Measurements from ENCODE around the gene SH2D2A.

Gene SH2D2A

DNA sequence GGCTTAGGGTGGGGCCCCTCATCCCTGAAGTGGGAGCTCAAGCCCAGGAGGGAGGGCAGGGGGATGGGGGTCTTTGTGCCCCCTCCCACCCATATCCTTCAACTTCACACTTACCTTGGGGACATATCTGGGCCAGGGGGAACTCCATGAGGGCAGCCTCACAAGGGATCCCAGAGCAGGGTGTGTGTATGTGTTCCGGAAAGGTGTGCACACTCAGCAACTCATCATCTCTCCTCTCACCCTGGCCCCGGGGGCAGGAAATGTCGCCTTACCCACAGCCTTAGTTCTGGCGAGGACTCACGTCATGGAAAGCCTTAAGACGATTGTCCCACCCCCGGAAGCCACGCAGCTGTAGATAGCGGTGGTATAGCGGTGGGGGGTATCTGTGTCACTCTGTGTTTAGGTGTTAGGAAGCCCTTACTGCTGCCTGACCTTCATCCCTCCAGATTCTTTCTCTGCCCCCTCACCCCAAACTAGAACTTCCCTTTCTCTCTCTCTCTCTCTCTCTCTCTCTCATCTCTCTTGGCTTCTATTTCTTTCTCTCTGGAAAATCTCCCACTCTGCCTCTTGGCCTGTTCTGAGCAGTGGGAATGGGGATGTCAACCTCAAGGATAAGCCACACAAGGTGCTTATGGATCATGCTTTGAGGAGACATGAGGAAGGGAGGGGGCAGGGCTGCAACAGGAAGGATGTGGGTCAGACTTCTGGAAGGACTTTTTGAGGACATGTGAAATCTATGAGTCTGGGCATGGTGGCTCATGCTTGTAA is at the start of gene SH2D2A:
Gene SH2D2A (minus strand): TSS at position 288 of the 768 bp plus-strand sequence. CDS start 140 bp downstream, at position 148.
- intact Hi-C loops (cut with DNase I) = no loop called here
- peak in 2 of 10 donors; percentile 34 to 44 for DNase-seq

DNA sequence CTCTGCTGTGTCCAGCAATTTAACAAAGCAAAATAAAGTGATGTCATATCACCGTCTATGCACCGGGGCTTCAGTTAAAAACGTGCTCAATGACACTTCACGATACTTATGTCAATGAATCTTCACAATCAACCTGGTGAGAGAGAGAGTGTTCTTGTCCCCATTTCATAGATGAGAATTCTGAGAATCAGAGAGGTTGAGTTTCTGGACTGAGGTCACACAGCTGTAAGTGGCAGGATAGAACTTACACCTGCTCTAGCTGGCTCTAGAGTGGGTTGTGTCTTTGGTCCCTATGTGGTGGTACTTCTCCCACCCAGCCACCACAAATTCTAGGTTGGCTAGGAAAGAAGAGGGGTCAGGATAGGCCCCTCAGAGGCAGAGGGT is 49.2 kb upstream of the SH2D2A start:
- intact Hi-C loops (cut with DNase I) = no loop called here

DNA sequence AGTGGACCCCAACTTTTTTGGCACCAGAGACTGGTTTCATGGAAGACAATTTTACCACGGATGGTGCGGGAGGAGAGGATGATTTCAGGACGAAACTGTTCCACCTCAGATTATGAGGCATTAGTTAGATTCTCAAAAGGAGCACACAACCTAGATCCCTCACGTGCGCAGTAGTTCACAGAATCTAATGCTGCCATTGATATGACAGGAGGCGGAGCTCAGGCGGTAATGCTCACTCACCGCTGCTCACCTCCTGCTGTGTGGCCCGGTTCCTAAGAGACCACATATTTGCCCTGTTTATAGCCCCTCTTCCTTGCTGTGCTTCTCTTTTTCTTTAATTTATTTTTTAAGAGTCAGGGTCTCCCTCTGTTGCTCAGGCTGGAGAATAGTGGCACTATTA is 48.6 kb upstream of the SH2D2A start:
- intact Hi-C loops (cut with DNase I) = no loop called here
- no peak for DNase-seq

More for the DNA sequence above, 49.2 kb upstream of the SH2D2A start:
- DNase-seq = no peak

GRCh38 chr1:156864796-156865195 is 48.1 kb upstream of the SH2D2A start:
- intact Hi-C loops (cut with DNase I) = loop anchor here (5.0 kb wide), 1 partner anchor 67 kb away; no protein-coding TSS in a partner anchor
- no peak for DNase-seq

GRCh38 chr1:156863631-156864030 is 47.0 kb upstream of the SH2D2A start:
- intact Hi-C loops (cut with DNase I) = loop anchor here (5.0 kb wide), 1 partner anchor 66 kb away; no protein-coding TSS in a partner anchor
- no peak for DNase-seq

DNA sequence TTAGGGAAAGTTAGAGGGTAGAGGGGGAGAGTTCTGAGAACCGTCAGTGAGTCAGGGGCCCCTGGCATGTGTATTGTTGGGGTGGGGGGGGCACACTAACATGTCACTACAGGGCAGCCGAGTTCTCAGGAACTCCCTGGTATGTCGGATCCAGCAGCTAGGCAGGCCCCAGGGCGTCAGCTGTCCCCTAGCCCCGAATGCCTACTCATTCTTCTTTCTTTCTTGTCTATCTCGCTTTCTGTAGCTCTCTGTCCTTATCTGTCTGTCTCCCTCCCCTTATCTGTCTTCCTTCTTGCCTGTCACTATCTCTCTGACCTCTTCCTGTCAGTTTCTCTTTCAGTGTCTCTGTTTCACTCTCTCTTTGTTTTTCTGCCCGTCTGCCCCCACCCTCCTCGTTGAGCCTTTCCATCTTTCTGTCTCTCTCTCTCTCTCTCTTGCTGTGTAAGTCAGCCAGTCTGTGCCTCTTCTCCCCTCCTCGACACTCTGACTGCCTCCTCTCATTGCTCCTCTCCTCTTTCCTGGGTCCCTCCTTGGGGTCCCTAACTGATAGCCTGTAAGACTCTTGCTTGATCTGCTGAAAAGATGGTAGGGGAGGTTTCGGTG is 46.5 kb upstream of the SH2D2A start:
- intact Hi-C loops (cut with DNase I) = loop anchor here (5.0 kb wide), 1 partner anchor 66 kb away; no protein-coding TSS in a partner anchor
- DNase-seq = no peak

GRCh38 chr1:156862584-156862983 is 45.9 kb upstream of the SH2D2A start:
- no peak for DNase-seq

GRCh38 chr1:156860628-156861423 is 44.2 kb upstream of the SH2D2A start, which contains the start of gene NTRK1:
Gene NTRK1 (plus strand): TSS chr1:156860865. CDS start chr1:156860935, 70 bp downstream.
- DNase-seq = peak in 5 of 10 donors; percentile 4 to 90 (median 21)
- intact Hi-C loops (cut with DNase I) = loop anchor here (2.0 to 5.0 kb wide), 2 partner anchors 22 to 64 kb away; no protein-coding TSS in a partner anchor

More at GRCh38 chr1:156862584-156862983, 45.9 kb upstream of the SH2D2A start:
- intact Hi-C loops (cut with DNase I) = loop anchor here (5.0 kb wide), 1 partner anchor 65 kb away; no protein-coding TSS in a partner anchor

- DNase-seq = peak in 7 of 10 donors; percentile 34 to 93 (median 50)
- intact Hi-C loops (cut with DNase I) = loop anchor here (2.0 to 5.0 kb wide), 2 partner anchors 21 to 63 kb away; no protein-coding TSS in a partner anchor
Measured at GRCh38 chr1:156860113-156860627, 43.5 kb upstream of the SH2D2A start.

- DNase-seq = no peak
- intact Hi-C loops (cut with DNase I) = loop anchor here (2.0 to 5.0 kb wide), 2 partner anchors 21 to 62 kb away; no protein-coding TSS in a partner anchor
Measured at GRCh38 chr1:156859523-156860112, 43.0 kb upstream of the SH2D2A start.

GRCh38 chr1:156858959-156859522 is 42.4 kb upstream of the SH2D2A start, which contains the start of gene INSRR:
Gene INSRR (minus strand): TSS chr1:156859117. CDS start chr1:156858621, 496 bp downstream.
- intact Hi-C loops (cut with DNase I) = no loop called here
- no peak for DNase-seq

DNA sequence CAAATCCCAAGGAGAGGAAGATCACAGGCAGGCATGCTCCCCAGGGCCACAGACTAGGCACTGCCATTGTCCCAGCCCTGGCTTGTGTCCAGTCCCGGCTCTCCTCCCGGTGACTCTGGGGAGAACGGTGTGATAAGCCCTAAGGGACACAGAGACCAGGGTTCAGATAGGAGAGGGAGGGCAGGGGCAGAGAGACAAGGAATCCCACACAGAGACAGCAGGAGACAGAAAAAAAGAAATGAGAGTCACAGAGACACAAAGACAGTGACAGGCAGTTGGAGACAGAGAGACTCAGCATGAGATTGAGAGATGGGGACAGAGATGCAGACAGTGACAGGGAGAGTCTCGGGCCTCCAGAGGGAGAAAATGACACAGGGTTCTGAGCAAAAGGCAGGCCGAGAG is 41.9 kb upstream of the SH2D2A start:
- intact Hi-C loops (cut with DNase I) = no loop called here
- no peak for DNase-seq

- no peak for DNase-seq
- intact Hi-C loops (cut with DNase I) = no loop called here
Measured at GRCh38 chr1:156857532-156857931, 40.9 kb upstream of the SH2D2A start.

DNA sequence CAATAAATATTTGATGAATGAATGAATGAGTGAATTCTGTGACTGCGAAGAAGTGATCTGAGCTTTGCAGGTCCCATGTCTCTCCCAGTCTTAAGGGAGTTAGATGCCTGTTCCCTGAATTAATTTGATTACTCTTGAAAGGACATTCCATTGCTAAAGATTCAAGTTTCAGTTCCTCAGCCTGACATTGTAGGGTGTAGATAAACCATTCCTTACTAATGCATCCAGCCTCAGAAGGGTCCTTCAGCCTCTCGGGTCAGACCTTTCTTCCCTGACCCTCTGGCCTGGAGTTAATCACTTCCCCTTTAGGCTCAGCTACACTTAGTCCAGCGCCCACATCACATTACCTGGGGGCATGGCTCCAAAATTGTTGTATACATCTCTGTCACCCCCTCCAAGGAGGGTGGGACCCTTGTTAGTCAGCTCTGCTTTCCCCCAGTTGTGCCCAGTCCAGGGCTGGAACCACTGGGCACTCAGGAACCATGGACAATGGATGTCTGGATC is 39.7 kb upstream of the SH2D2A start:
- DNase-seq = no peak
- intact Hi-C loops (cut with DNase I) = no loop called here

- DNase-seq = no peak
- intact Hi-C loops (cut with DNase I) = no loop called here
Measured at GRCh38 chr1:156854634-156855033, 38.0 kb upstream of the SH2D2A start.

DNA sequence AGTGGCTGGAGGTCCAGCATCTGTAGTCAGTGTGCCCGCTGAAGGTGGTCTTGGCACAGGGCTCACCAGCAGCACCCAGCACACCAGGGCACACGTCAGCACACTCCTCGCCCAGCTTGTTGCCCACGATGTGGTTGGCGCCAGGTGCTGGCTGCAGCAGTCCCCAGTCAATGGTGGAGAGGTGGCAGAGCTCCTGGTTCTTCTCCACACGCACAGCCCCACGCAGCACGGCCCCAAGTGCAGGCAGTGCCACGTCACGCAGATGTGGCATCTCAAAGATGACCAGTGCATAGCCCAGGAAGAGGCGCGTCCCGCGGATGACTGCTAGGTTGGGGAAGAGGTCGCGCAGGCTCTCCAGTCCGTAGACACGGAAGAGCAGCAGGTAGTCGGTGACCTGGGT is 37.1 kb upstream of the SH2D2A start:
- intact Hi-C loops (cut with DNase I) = no loop called here
- DNase-seq = no peak

GRCh38 chr1:156852418-156852874 is 35.8 kb upstream of the SH2D2A start:
- DNase-seq = peak in 8 of 10 donors; percentile 42 to 92 (median 64)
- intact Hi-C loops (cut with DNase I) = no loop called here

DNA sequence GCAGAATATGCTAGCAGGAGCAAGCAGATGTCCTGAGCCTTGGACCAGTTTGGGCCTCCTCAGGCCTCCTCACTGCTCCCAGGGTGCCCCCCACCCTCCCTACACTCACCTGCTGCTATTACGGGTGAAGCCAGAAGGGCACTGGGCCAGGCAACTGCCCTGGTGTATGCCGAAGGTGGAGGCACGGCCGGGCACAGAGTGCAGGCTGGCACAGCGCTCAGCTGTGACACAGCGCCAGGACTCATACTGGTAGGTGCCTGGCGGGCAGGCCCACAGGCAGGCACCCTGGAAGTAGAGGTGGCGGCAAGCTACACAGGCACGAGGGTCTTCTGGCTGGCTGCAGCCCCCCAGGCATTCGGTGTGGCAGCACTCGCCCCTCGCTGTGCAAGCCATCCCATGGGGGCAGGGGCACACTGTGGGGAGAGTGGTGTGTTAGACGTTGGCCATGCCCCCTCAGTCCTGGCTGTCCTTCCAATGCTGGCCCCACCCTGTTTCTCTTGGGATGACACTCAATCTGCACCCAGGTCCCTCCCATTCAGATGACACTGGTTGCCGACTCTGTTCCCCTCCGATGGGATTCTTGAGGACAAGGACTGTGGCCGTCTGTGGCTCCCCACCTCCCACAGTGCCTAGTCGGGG is 35.2 kb upstream of the SH2D2A start:
- DNase-seq = no peak
- intact Hi-C loops (cut with DNase I) = no loop called here

- intact Hi-C loops (cut with DNase I) = no loop called here
- DNase-seq = no peak
Measured at GRCh38 chr1:156849151-156849496, 32.5 kb upstream of the SH2D2A start.
